Skeletal muscle satellite cell (primary cell): ENCODE measurements around the gene SMG7.

Experiments used
- H3K27me3 ChIP-seq: 2 replicates; pipeline ENCODE4 v1.7.0; 2013; ENCODE audit warnings: low read length; ENCODE audit not compliant: control insufficient read depth, insufficient read depth
- H3K36me3 ChIP-seq: 2 replicates; pipeline ENCODE4 v1.7.0; 2013; ENCODE audit warnings: mild to moderate bottlenecking, control low read depth, low read length; ENCODE audit not compliant: insufficient read depth
- H3K4me1 ChIP-seq: 2 replicates; pipeline ENCODE4 v1.7.0; 2013; ENCODE audit warnings: low read length; ENCODE audit not compliant: control insufficient read depth, insufficient read depth
- H3K4me2 ChIP-seq: 2 replicates; pipeline ENCODE4 v1.7.0; 2013; ENCODE audit warnings: mild to moderate bottlenecking, low read length
- H3K4me3 ChIP-seq: 2 replicates; pipeline ENCODE4 v1.7.0; 2013; ENCODE audit warnings: low read length
- H3K9ac ChIP-seq: 2 replicates; pipeline ENCODE4 v1.7.0; 2013; ENCODE audit warnings: mild to moderate bottlenecking, low read depth, low read length, moderate library complexity
- H3K9me3 ChIP-seq: replicated peaks from 2 replicates; pipeline ENCODE4 v1.7.0; 2013; ENCODE audit warnings: mild to moderate bottlenecking, control low read depth, low read length

SMG7 gene

GRCh38 chr1:183552441-183552840 lies 80.1 kb downstream of the SMG7 start:
- Histone ChIP-seq H3K4me1 (no peaks in the 10 kb centered on the region), H3K4me2 (no peak overlapping the region), H3K36me3 (peaks cover 67% of the 10 kb centered on the region), H3K27me3 (no peaks in the 10 kb centered on the region), H3K4me3 (no peak overlapping the region), H3K9ac (no peak overlapping the region), H3K9me3 (no peaks in the 10 kb centered on the region)

GRCh38 chr1:183552891-183553290 lies 80.6 kb downstream of the SMG7 start:
- Histone ChIP-seq H3K4me3 (no peak overlapping the region), H3K4me1 (no peaks in the 10 kb centered on the region), H3K9ac (no peak overlapping the region), H3K9me3 (no peaks in the 10 kb centered on the region), H3K4me2 (no peak overlapping the region), H3K36me3 (peaks cover 63% of the 10 kb centered on the region), H3K27me3 (no peaks in the 10 kb centered on the region)

- no peak overlapping the region for H3K4me2 ChIP-seq
- H3K36me3 ChIP-seq, result peaks cover 58% of the 10 kb centered on the region
- no peaks in the 10 kb centered on the region for H3K27me3 ChIP-seq
- H3K9me3 ChIP-seq, result no peaks in the 10 kb centered on the region
- no peak overlapping the region for H3K4me3 ChIP-seq
- no peak overlapping the region for H3K9ac ChIP-seq
- H3K4me1 ChIP-seq, result no peaks in the 10 kb centered on the region
Measured at GRCh38 chr1:183553331-183553730, 81.0 kb downstream of the SMG7 start.

GRCh38 chr1:183553764-183554163 lies 81.5 kb downstream of the SMG7 start:
- Histone ChIP-seq H3K36me3 (peaks cover 58% of the 10 kb centered on the region), H3K9me3 (no peaks in the 10 kb centered on the region), H3K27me3 (no peaks in the 10 kb centered on the region)

GRCh38 chr1:183554577-183554976 lies 82.3 kb downstream of the SMG7 start:
- no peaks in the 10 kb centered on the region for H3K9me3 ChIP-seq
- peaks cover 52% of the 10 kb centered on the region for H3K36me3 ChIP-seq
- no peaks in the 10 kb centered on the region for H3K4me1 ChIP-seq
- no peak overlapping the region for H3K4me3 ChIP-seq
- H3K27me3 ChIP-seq, result no peaks in the 10 kb centered on the region
- no peak overlapping the region for H3K9ac ChIP-seq
- no peak overlapping the region for H3K4me2 ChIP-seq

More at GRCh38 chr1:183553764-183554163, 81.5 kb downstream of the SMG7 start:
- no peaks in the 10 kb centered on the region for H3K4me1 ChIP-seq
- no peak overlapping the region for H3K9ac ChIP-seq
- no peak overlapping the region for H3K4me3 ChIP-seq
- no peak overlapping the region for H3K4me2 ChIP-seq

- Histone ChIP-seq H3K9me3 (no peaks in the 10 kb centered on the region), H3K27me3 (no peaks in the 10 kb centered on the region), H3K4me1 (no peaks in the 10 kb centered on the region), H3K4me2 (no peak overlapping the region), H3K4me3 (no peak overlapping the region), H3K36me3 (peaks cover 13% of the 10 kb centered on the region), H3K9ac (no peak overlapping the region)
Measured at GRCh38 chr1:183559061-183559460, 86.8 kb downstream of the SMG7 start.

GRCh38 chr1:183562701-183563100 lies 90.4 kb downstream of the SMG7 start:
- no peaks in the 10 kb centered on the region for H3K36me3 ChIP-seq
- no peak overlapping the region for H3K4me2 ChIP-seq

GRCh38 chr1:183565261-183565660 lies 93.0 kb downstream of the SMG7 start:
- H3K4me2 ChIP-seq, result no peak overlapping the region
- H3K9ac ChIP-seq, result no peak overlapping the region
- H3K9me3 ChIP-seq, result no peaks in the 10 kb centered on the region
- H3K4me1 ChIP-seq, result peaks cover 24% of the 10 kb centered on the region
- H3K4me3 ChIP-seq, result no peak overlapping the region
- no peaks in the 10 kb centered on the region for H3K27me3 ChIP-seq
- H3K36me3 ChIP-seq, result no peaks in the 10 kb centered on the region

More at GRCh38 chr1:183562701-183563100, 90.4 kb downstream of the SMG7 start:
- Histone ChIP-seq H3K27me3 (no peaks in the 10 kb centered on the region), H3K4me1 (peaks cover 12% of the 10 kb centered on the region), H3K4me3 (no peak overlapping the region), H3K9me3 (no peaks in the 10 kb centered on the region), H3K9ac (no peak overlapping the region)

- H3K9ac ChIP-seq, result no peak overlapping the region
- H3K4me1 ChIP-seq, result peaks cover 24% of the 10 kb centered on the region
- no peaks in the 10 kb centered on the region for H3K27me3 ChIP-seq
- H3K36me3 ChIP-seq, result no peaks in the 10 kb centered on the region
- H3K9me3 ChIP-seq, result no peaks in the 10 kb centered on the region
- H3K4me2 ChIP-seq, result no peak overlapping the region
- H3K4me3 ChIP-seq, result no peak overlapping the region
Measured at GRCh38 chr1:183566026-183566425, 93.7 kb downstream of the SMG7 start.

GRCh38 chr1:183567584-183567983 lies 95.3 kb downstream of the SMG7 start:
- H3K4me2 ChIP-seq, result no peak overlapping the region
- H3K9me3 ChIP-seq, result no peaks in the 10 kb centered on the region
- H3K4me1 ChIP-seq, result peaks cover 24% of the 10 kb centered on the region
- H3K27me3 ChIP-seq, result no peaks in the 10 kb centered on the region
- H3K9ac ChIP-seq, result no peak overlapping the region
- H3K4me3 ChIP-seq, result no peak overlapping the region
- no peaks in the 10 kb centered on the region for H3K36me3 ChIP-seq

GRCh38 chr1:183568176-183569021 lies 96.1 kb downstream of the SMG7 start:
- H3K9me3 ChIP-seq, result no peaks in the 10 kb centered on the region
- no peak overlapping the region for H3K4me2 ChIP-seq
- no peaks in the 10 kb centered on the region for H3K27me3 ChIP-seq
- H3K4me3 ChIP-seq, result no peak overlapping the region
- H3K9ac ChIP-seq, result no peak overlapping the region
- H3K36me3 ChIP-seq, result no peaks in the 10 kb centered on the region
- H3K4me1 ChIP-seq, result peaks cover 24% of the 10 kb centered on the region

- no peaks in the 10 kb centered on the region for H3K27me3 ChIP-seq
- no peak overlapping the region for H3K4me2 ChIP-seq
- H3K9ac ChIP-seq, result no peak overlapping the region
- H3K4me3 ChIP-seq, result no peak overlapping the region
- no peaks in the 10 kb centered on the region for H3K9me3 ChIP-seq
- H3K36me3 ChIP-seq, result no peaks in the 10 kb centered on the region
- H3K4me1 ChIP-seq, result peaks cover 24% of the 10 kb centered on the region
Measured at GRCh38 chr1:183569141-183569540, 96.8 kb downstream of the SMG7 start.
